Psoas muscle (tissue), 8 donors: ENCODE data around the gene JMJD1C. TPM values are rescaled to one million over a fixed set of nuclear protein-coding genes. Genes with fewer than 3 reads are reported as not detected.
A peak's percentile ranks its signal among the peaks of the same experiment; 100 is the strongest.

Experiments
- ATAC-seq, 4 donors: fragments of 200-7000 bp; cut with Tn5 transposase; one replicate each; pipeline ENCODE4 v1.9.1; 2020; ENCODE audit warnings: moderate library complexity in 3 of 4, mild to moderate bottlenecking in 2 of 4
- DNase-seq, 2 donors: peaks; one replicate each; pipeline ENCODE4 v3.0.0-alpha.2; 2020
- H3K27ac ChIP-seq: fragments of 200-600 bp; one replicate; pipeline ENCODE4 v1.8.0; 2022
- H3K27me3 ChIP-seq, 3 donors: fragments of 200-600 bp in 1 of 3; one replicate each; pipeline versions ENCODE4 v1.6.1 to v1.8.0; 2013 to 2022; ENCODE audit warnings: low read length in 2 of 3, mild to moderate bottlenecking in 2 of 3, moderate library complexity in 1 of 3; ENCODE audit not compliant: insufficient read depth in 3 of 3
- H3K36me3 ChIP-seq, 2 donors: fragments of 200-600 bp in 1 of 2; one replicate each; pipeline versions ENCODE4 v1.6.1 to v1.8.0; 2013 to 2022; ENCODE audit warnings: low read depth in 1 of 2, mild to moderate bottlenecking in 1 of 2, moderate library complexity in 1 of 2; ENCODE audit not compliant: insufficient read depth in 1 of 2
- H3K4me1 ChIP-seq: fragments of 200-600 bp; one replicate; pipeline ENCODE4 v1.8.0; 2022
- H3K4me3 ChIP-seq: fragments of 200-600 bp; one replicate; pipeline ENCODE4 v1.8.0; 2022; ENCODE audit warnings: mild to moderate bottlenecking
- H3K9me3 ChIP-seq: fragments of 200-600 bp; one replicate; pipeline ENCODE4 v1.8.0; 2022
- CTCF ChIP-seq: fragments of 200-600 bp; IDR thresholded peaks from one replicate; pipeline ENCODE4 v1.8.0; 2022; ENCODE audit warnings: antibody characterized with exemption
- WGBS, 3 donors: extraction: QIAGEN DNeasy Blood & Tissue Kit; methylation state at CpG; one replicate each; pipeline versions ENCODE4 v1.1.6 to v1.1.7; 2013; 5-methylcytosine and 5-hydroxymethylcytosine counted together
- intact Hi-C, 2 donors: fragments of 100-400 bp; cut with DNase I; formaldehyde crosslinking; loops; one replicate each; pipeline versions ENCODE4 v1.11.0 to v1.14.2; 2022
- polyA plus RNA-seq, 3 donors: library from polyadenylated mRNA; stranded (reverse); fragments of 200-250 nt; gene quantifications; one replicate each; pipeline ENCODE4 v1.2.3, GENCODE V29; 2013
- total RNA-seq, 4 donors: library from RNA; stranded (reverse); fragmentation: NEBNext Ultra II Directional in 2 of 4; extraction: Animal tissue kit (Norgen Biotek cat#: 25700) in 2 of 4; gene quantifications; one replicate each; pipeline versions ENCODE4 v1.2.1 to v1.2.4, GENCODE V29; 2021 to 2023
- donor health status: healthy with polysubstance abuse.
- donor health status: DM: no; HTN: no; CAD: no; lungs with moderate emphysema.
- donor health status: Bipolar disorder and iron deficiency.
- donor health status: healthy.
- donor health status: DM: yes; HTN: yes; CAD: no.
- donor health status: DM: no; HTN: no; CAD: no.
- donor health status: DM: no; HTN: no; CAD: no.
- donor health status: DM: yes; HTN: yes; CAD: no.

Gene JMJD1C
- total and polyA plus RNA-seq, 7 donors, result 17.5 to 74.4 (median 28.8) TPM

DNA sequence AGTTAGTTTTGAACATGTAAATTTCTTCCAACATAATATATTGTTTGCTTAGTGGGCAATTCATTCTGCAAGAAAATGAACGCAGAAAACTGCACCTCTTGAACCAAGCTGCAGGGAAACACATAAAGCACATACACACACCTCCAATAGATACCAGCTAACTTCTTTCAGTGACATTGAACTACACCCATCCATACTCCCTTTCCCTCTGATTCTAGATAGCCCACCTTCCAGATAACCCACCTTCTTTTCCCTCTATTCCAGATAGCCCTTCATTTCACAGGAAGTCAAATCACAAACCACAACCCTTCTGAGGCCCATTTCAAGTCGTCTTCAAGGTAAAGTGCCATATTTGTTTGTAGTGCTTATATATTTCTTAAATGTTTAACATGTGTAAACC, 304.2 kb downstream of the JMJD1C start:
- H3K4me3 ChIP-seq, result no peak overlapping the region
- no peaks in the 10 kb centered on the region for H3K9me3 ChIP-seq
- 59 to 68% (median 59%) methylated on average over 2 of the region's 2 CpGs for WGBS, 3 donors
- intact Hi-C loops, result loop anchor here in 1 of 2 donors (10.0 kb wide), 1 partner anchor 653 kb away; no protein-coding TSS in a partner anchor
- H3K27ac ChIP-seq, result no peak overlapping the region
- no peak for DNase-seq
- no peak for TF ChIP-seq CTCF
- H3K27me3 ChIP-seq, result no peaks in the 10 kb centered on the region
- H3K36me3 ChIP-seq, result peaks cover 2 to 28% of the 10 kb centered on the region in 2 donors
- peaks cover 7% of the 10 kb centered on the region for H3K4me1 ChIP-seq
- ATAC-seq, result no peak

DNA sequence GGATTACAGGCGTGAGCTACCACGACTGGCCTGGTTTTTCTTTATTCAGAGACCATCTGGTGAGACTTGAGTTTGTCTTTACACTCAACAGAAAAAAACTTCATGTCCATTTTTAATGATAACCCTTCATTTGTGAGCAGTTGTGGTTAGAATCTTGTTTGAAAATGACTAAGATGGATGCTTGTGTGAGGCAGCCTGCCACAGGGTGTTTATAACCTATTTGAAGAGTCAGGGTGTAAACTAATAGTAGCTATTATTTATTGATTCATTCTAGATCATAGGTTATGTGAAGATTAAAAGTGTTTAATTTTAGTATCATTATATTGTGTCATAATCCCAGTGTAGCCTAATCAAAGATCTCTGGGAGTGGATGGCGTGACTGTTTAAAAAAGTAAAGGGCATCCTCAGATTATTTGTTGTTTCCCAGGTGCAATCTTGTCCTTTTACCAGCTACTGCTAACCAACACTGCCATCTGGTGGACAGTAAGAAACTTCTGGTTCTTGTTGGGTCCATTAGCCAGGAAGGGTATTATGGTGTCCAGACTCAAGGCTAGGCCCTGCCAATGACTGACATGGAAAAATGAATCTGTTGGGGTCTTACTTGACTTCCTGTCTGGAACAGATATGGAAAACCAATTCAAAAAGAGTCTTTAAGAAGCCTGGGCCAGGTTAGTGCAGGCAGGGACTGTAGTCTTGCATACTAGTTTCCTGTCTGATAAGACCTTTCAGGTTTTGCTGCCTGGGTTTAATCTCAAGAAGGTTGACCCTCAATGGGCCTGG, 307.7 kb downstream of the JMJD1C start:
- Histone ChIP-seq H3K27me3 (no peaks in the 10 kb centered on the region), H3K36me3 (peaks cover 0 to 24% of the 10 kb centered on the region in 2 donors), H3K27ac (no peak overlapping the region), H3K9me3 (no peaks in the 10 kb centered on the region), H3K4me3 (no peak overlapping the region), H3K4me1 (peaks cover 13% of the 10 kb centered on the region)
- 56 to 71% (median 56%) methylated on average over 3 of the region's 3 CpGs for WGBS, 3 donors
- intact Hi-C loops, result loop anchor here (2.0 to 5.0 kb wide), 6 partner anchors 76 to 721 kb away; no protein-coding TSS in a partner anchor
- peak; percentile 84 for TF ChIP-seq CTCF
- ATAC-seq (peak; percentile 72 to 87 (median 80)), DNase-seq (no peak)

GRCh38 chr10:63156236-63156635, 309.5 kb downstream of the JMJD1C start:
- ATAC-seq (peak in 2 of 4 donors; percentile 21 to 38), DNase-seq (no peak)
- no peak for TF ChIP-seq CTCF
- Histone ChIP-seq H3K27me3 (no peaks in the 10 kb centered on the region), H3K9me3 (no peaks in the 10 kb centered on the region), H3K4me3 (no peak overlapping the region), H3K4me1 (peaks cover 13% of the 10 kb centered on the region), H3K36me3 (peaks cover 3 to 41% of the 10 kb centered on the region in 2 donors), H3K27ac (no peak overlapping the region)
- WGBS, 3 donors, result 44 to 57% (median 47%) methylated on average over 2 of the region's 2 CpGs
- intact Hi-C loops, result loop anchor here (5.0 kb wide), 4 partner anchors 74 to 719 kb away; no protein-coding TSS in a partner anchor

DNA sequence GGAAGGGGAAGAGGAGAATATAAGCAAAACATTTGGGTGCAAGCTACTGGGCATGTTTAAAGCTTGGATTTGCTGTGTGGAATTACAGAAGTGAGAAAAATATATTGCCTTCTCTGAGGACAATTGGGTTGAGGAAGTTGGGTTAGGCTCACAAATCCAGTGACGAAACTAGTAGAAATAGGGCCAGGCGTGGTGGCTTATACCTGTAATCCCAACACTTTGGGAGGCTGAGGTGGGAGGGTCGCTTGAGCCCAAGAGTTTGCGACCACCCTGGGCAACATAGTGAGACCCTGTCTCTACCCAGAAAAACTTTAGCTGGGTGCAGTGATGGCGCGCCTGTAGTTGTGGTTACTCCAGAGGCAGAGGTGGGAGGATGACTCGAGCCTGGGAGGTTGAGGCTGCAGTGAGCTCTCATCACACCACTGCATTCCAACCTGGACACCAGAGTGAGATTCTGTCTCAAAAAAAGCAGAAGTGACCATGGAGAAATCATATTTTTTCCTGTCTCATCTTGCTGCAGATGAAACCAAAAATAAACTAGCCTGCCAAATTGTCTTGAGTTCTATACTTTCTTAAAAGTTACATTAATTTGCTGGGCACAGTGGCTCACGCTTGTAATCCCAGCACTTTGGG, 310.3 kb downstream of the JMJD1C start:
- ATAC-seq, result no peak
- 92 to 95% (median 94%) methylated on average over 8 of the region's 8 CpGs for WGBS, 3 donors
- Histone ChIP-seq H3K36me3 (peaks cover 3 to 48% of the 10 kb centered on the region in 2 donors), H3K4me1 (peaks cover 13% of the 10 kb centered on the region), H3K27me3 (no peaks in the 10 kb centered on the region), H3K27ac (no peak overlapping the region), H3K4me3 (no peak overlapping the region), H3K9me3 (no peaks in the 10 kb centered on the region)
- no peak for TF ChIP-seq CTCF
- intact Hi-C loops, result loop anchor here (5.0 kb wide), 4 partner anchors 73 to 718 kb away; no protein-coding TSS in a partner anchor
- no peak for DNase-seq
